ENCODE measurements around the gene MT1M. TPM values are rescaled to one million over a fixed set of nuclear protein-coding genes. Genes with fewer than 3 reads are reported as not detected.

MT1M gene
- 0.34 and 0.57 TPM in 2 replicates for total RNA-seq

GRCh38 chr16:56632156-56632847 lies at the start of gene MT1M:
Gene MT1M (plus strand): TSS chr16:56632659. CDS start chr16:56632732, 73 bp downstream.

GRCh38 chr16:56589141-56590039 lies 43.1 kb upstream of the MT1M start, which contains the start of gene MT3:
Gene MT3 (plus strand): TSS chr16:56589528. CDS start chr16:56589591, 63 bp downstream.

GRCh38 chr16:56608043-56608875 lies 24.2 kb upstream of the MT1M start, which contains the start of gene MT2A:
Gene MT2A (plus strand): TSS chr16:56608584. CDS start chr16:56608656, 72 bp downstream.

GRCh38 chr16:56625140-56625942 lies 7.1 kb upstream of the MT1M start, which contains the start of gene MT1E:
Gene MT1E (plus strand): TSS chr16:56625781. CDS start chr16:56625852, 71 bp downstream.

GRCh38 chr16:56637814-56638750 lies 5.6 kb downstream of the MT1M start, which contains the start of gene MT1A:
Gene MT1A (plus strand): TSS chr16:56638666. CDS start chr16:56638739, 73 bp downstream.

GRCh38 chr16:56651586-56651985 lies 19.1 kb downstream of the MT1M start, which contains the start of gene MT1B:
Gene MT1B (plus strand): TSS chr16:56651886. CDS start chr16:56651954, 68 bp downstream.

GRCh38 chr16:56657555-56658326 lies 25.3 kb downstream of the MT1M start, which contains the start of gene MT1F:
Gene MT1F (plus strand): TSS chr16:56657959. CDS start chr16:56658059, 100 bp downstream.

GRCh38 chr16:56667581-56668571 lies 35.4 kb downstream of the MT1M start, which contains the start of gene MT1G:
Gene MT1G (minus strand): TSS chr16:56668065. CDS start chr16:56667993, 72 bp downstream.

GRCh38 chr16:56669005-56669839 lies 36.8 kb downstream of the MT1M start, which contains the start of gene MT1H:
Gene MT1H (plus strand): TSS chr16:56669814. CDS start chr16:56669885, 71 bp downstream.

GRCh38 chr16:56681939-56682702 lies 49.7 kb downstream of the MT1M start, which contains the start of gene MT1X:
Gene MT1X (plus strand): TSS chr16:56682470. CDS start chr16:56682541, 71 bp downstream.

Other genes with a start within 250 kb of the MT1M start
- 235 and 267 TPM in 2 replicates for gene AMFR, start 207.1 kb upstream of the MT1M start, total RNA-seq
- gene NUDT21, start 181.3 kb upstream of the MT1M start, total RNA-seq, result 39.6 and 59.7 TPM in 2 replicates
- gene OGFOD1, start 181.1 kb upstream of the MT1M start, total RNA-seq, result 63.6 and 156 TPM in 2 replicates
- gene BBS2, start 112.6 kb upstream of the MT1M start, total RNA-seq, result 57.6 and 62.5 TPM in 2 replicates
- gene MT4, start 67.6 kb upstream of the MT1M start, total RNA-seq, result not detected in 2 replicates
- not detected in 2 replicates for gene MT3, start 43.1 kb upstream of the MT1M start, total RNA-seq
- 15.4 and 173 TPM in 2 replicates for gene MT2A, start 24.1 kb upstream of the MT1M start, total RNA-seq
- gene MT1E, start 6.9 kb upstream of the MT1M start, total RNA-seq, result 74.2 and 274 TPM in 2 replicates
- not detected in 2 replicates for gene MT1A, start 6.0 kb downstream of the MT1M start, total RNA-seq
- gene MT1B, start 19.2 kb downstream of the MT1M start, total RNA-seq, result not detected in 2 replicates
- 1.4 and 4.3 TPM in 2 replicates for gene MT1F, start 25.3 kb downstream of the MT1M start, total RNA-seq
- 0.68 and 3.3 TPM in 2 replicates for gene MT1G, start 35.4 kb downstream of the MT1M start, total RNA-seq
- not detected in 2 replicates for gene MT1H, start 37.2 kb downstream of the MT1M start, total RNA-seq
- gene MT1X, start 49.8 kb downstream of the MT1M start, total RNA-seq, result 103 and 1,248 TPM in 2 replicates
- 55.5 and 57.1 TPM in 2 replicates for gene NUP93, start 97.5 kb downstream of the MT1M start, total RNA-seq
- gene SLC12A3, start 232.5 kb downstream of the MT1M start, total RNA-seq, result not detected in 2 replicates